SK-N-SH (cell line): ENCODE data around the gene DOCK4. TPM values are rescaled to one million over a fixed set of nuclear protein-coding genes. Genes with fewer than 3 reads are reported as not detected.

Source experiments
- CTCF ChIA-PET: fragments of 300-600, 350-600 bp; formaldehyde crosslinking; extraction: SDS; loops from one replicate; lab custom pipeline; 2021; lab: Yijun Ruan, JAX
- POLR2A ChIA-PET: fragments of 350-600 bp; sonication (Branson Sonifier 250); formaldehyde crosslinking; extraction: SDS; loops from one replicate; lab custom pipeline; 2020; ENCODE audit warnings: antibody characterized with exemption, inconsistent platforms; lab: Yijun Ruan, JAX
- DNase-seq: peaks from one replicate; pipeline ENCODE4 v3.0.0; 2012
- H2AFZ ChIP-seq: fragments of 200-600 bp; sonication (generic); 2 replicates; pipeline ENCODE4 v1.8.1; 2016; ENCODE audit warnings: antibody characterized with exemption, mild to moderate bottlenecking, low read depth
- H3F3A ChIP-seq: fragments of 200-600 bp; sonication (generic); replicated peaks from 2 replicates; pipeline ENCODE3; 2016; ENCODE audit warnings: antibody characterized with exemption, mild to moderate bottlenecking; ENCODE audit not compliant: insufficient read depth
- H3K27ac ChIP-seq, 2 experiments: fragments of 200-500 bp in 1 of 2; fragments of 200-600 bp in 1 of 2; sonication (Bioruptor generic) in 1 of 2; sonication (generic), shearing (Covaris generic) in 1 of 2; 2 replicates each; pipeline versions ENCODE4 v1.5.1 to v1.6.1; 2014 to 2016; ENCODE audit warnings: low read depth in 2 of 2, inconsistent platforms in 1 of 2, low read length in 1 of 2, mild to moderate bottlenecking in 1 of 2, mixed read lengths in 1 of 2
- H3K27me3 ChIP-seq: fragments of 200-600 bp; sonication (generic), shearing (Covaris generic); 2 replicates; pipeline ENCODE4 v1.6.1; 2016; ENCODE audit warnings: mixed run types; ENCODE audit not compliant: insufficient read depth
- H3K36me3 ChIP-seq, 2 experiments: fragments of 200-500 bp in 1 of 2; fragments of 200-600 bp in 1 of 2; sonication (Bioruptor generic) in 1 of 2; sonication (generic) in 1 of 2; replicated peaks in 1 of 2; 2 replicates each; pipeline versions ENCODE3 to v1.5.1; 2014 to 2016; ENCODE audit warnings: low read length in 1 of 2, mild to moderate bottlenecking in 1 of 2; ENCODE audit not compliant: insufficient read depth in 2 of 2, control insufficient read depth in 1 of 2
- H3K4me1 ChIP-seq, 2 experiments: fragments of 200-500 bp in 1 of 2; fragments of 200-600 bp in 1 of 2; sonication (Bioruptor generic) in 1 of 2; sonication (generic), shearing (Covaris generic) in 1 of 2; 2 replicates each; pipeline versions ENCODE4 v1.5.1 to v1.6.1; 2014 to 2016; ENCODE audit warnings: low read depth in 1 of 2, low read length in 1 of 2, mixed run types in 1 of 2; ENCODE audit not compliant: insufficient read depth in 2 of 2, control insufficient read depth in 1 of 2
- H3K4me2 ChIP-seq: fragments of 200-600 bp; sonication (generic), shearing (Covaris generic); 2 replicates; pipeline ENCODE4 v1.6.1; 2017; ENCODE audit warnings: mixed run types
- H3K4me3 ChIP-seq, 2 experiments: fragments of 200-500 bp in 1 of 2; fragments of 200-600 bp in 1 of 2; sonication (Bioruptor generic) in 1 of 2; sonication (generic), shearing (Covaris generic) in 1 of 2; 2 replicates each; pipeline versions ENCODE4 v1.5.1 to v1.8.1; 2014 to 2016; ENCODE audit warnings: low read depth in 2 of 2, inconsistent platforms in 1 of 2, low read length in 1 of 2, mild to moderate bottlenecking in 1 of 2, mixed read lengths in 1 of 2, moderate library complexity in 1 of 2
- H3K79me2 ChIP-seq: fragments of 200-600 bp; sonication (generic); 2 replicates; pipeline ENCODE4 v1.8.1; 2017; ENCODE audit warnings: mild to moderate bottlenecking; ENCODE audit not compliant: insufficient read depth
- H3K9ac ChIP-seq: fragments of 200-600 bp; sonication (generic); 2 replicates; pipeline ENCODE4 v1.6.1; 2017; ENCODE audit warnings: mixed run types
- H3K9me2 ChIP-seq: fragments of 200-600 bp; sonication (generic); 2 replicates; pipeline ENCODE4 v1.6.1; 2017; ENCODE audit warnings: mixed run types
- H3K9me3 ChIP-seq: fragments of 200-600 bp; sonication (generic); 2 replicates; pipeline ENCODE4 v1.6.1; 2017; ENCODE audit warnings: mixed run types, mild to moderate bottlenecking, moderate library complexity
- H4K20me1 ChIP-seq: fragments of 200-600 bp; sonication (generic); 2 replicates; pipeline ENCODE4 v1.6.1; 2017; ENCODE audit warnings: mild to moderate bottlenecking, mixed run types; ENCODE audit not compliant: insufficient read depth
- ELF1 ChIP-seq: IDR thresholded peaks from 2 replicates; pipeline ENCODE4 v1.4.0; 2012
- EP300 ChIP-seq, 2 experiments: IDR thresholded peaks; 2 replicates each; pipeline versions ENCODE4 v1.4.0 to v1.6.1; 2012; ENCODE audit warnings: borderline replicate concordance in 1 of 2, low read depth in 1 of 2, low read length in 1 of 2
- MEF2A ChIP-seq: IDR thresholded peaks from 2 replicates; pipeline ENCODE4 v1.4.0; 2012; ENCODE audit warnings: low read depth, borderline replicate concordance
- MXI1 ChIP-seq: IDR thresholded peaks from 2 replicates; pipeline ENCODE4 v1.6.1; 2012; ENCODE audit warnings: mild to moderate bottlenecking, low read depth, low read length, improper control_type of control experiment
- RXRA ChIP-seq: IDR thresholded peaks from 2 replicates; pipeline ENCODE4 v1.4.0; 2012; ENCODE audit warnings: low read depth, mild to moderate bottlenecking, borderline replicate concordance
- SIN3A ChIP-seq: IDR thresholded peaks from 2 replicates; pipeline ENCODE4 v1.6.1; 2012; ENCODE audit warnings: low read depth, mild to moderate bottlenecking, low read length, moderate library complexity, borderline replicate concordance
- TAF1 ChIP-seq: IDR thresholded peaks from 2 replicates; pipeline ENCODE4 v1.6.1; 2012; ENCODE audit warnings: low read depth, mild to moderate bottlenecking, low read length, moderate library complexity, borderline replicate concordance
- TCF12 ChIP-seq: IDR thresholded peaks from 2 replicates; pipeline ENCODE4 v1.4.0; 2012
- whole genome bisulfite sequencing: methylation state at CpG from one replicate; pipeline ENCODE4 v1.1.6; 2017; ENCODE audit warnings: low lambda C conversion rate; 5-methylcytosine and 5-hydroxymethylcytosine counted together
- polyA plus RNA-seq, 3 experiments: library from polyadenylated mRNA; depleted of rRNA; stranded (reverse); fragments of >200 nt; gene quantifications; 2 replicates each; pipeline ENCODE4 v1.2.3, GENCODE V29; 2012
- TF ChIP-seq, protein P1 (sequence below): IDR thresholded peaks from 2 replicates; pipeline ENCODE4 v1.4.0; 2012; ENCODE audit warnings: low read depth

DOCK4 gene
- polyA plus RNA-seq, 1 of the 3 experiments (the other 2 are of a cell fraction): 8.5 TPM

DNA sequence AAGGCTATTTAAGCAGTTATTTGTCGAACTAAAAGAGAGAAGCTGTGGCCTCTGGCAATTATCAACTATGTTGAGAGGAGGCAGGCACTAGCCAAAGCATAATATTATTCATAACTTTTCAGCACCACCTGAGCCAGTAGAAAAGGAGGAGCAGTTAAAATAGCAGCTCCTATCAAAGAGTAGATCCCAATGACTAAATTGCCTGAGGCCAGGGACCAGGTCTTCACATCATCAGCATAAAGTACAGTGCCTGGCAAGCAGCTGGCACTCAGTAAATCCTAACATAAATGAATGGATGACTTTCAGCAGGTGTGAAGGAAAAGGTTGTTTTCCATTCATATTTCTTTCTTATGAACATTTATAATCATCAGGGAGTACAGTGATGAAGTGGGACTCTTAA lies 334.9 kb downstream of the DOCK4 start (continued):
- TF ChIP-seq, protein P1, sequence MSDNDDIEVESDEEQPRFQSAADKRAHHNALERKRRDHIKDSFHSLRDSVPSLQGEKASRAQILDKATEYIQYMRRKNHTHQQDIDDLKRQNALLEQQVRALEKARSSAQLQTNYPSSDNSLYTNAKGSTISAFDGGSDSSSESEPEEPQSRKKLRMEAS: no peak
- no peak for TF ChIP-seq ELF1
- TF ChIP-seq RXRA: no peak
- no peak for TF ChIP-seq TCF12

DNA sequence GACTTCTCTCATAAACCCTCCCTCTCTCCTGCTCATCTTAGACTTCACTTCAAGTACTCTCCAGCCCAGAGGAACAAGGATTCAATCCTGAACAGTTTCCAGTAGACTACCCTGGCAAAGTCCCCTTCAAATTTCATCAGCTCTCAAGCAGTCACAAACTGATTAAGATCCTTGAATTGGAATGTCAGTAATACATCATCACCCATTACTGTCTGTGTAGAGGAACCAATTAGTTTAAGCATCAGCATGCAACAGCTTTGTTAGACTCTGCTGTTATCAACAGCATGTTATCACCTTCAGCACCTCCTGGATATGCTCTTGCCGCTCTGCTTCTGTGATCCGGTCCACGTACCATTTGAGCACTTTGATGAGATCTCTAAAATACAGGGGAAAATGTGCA lies 336.9 kb downstream of the DOCK4 start:
- no peak overlapping the region for H3K9ac ChIP-seq
- H4K20me1 ChIP-seq: no peaks in the 10 kb centered on the region
- no peaks in the 10 kb centered on the region for H3K9me2 ChIP-seq
- no peak overlapping the region for H3K4me3 ChIP-seq
- H3K27ac ChIP-seq: no peak overlapping the region
- ChIA-PET CTCF (interaction anchor here (1.2 to 11.2 kb wide), 4 partner anchors 9 to 106 kb away, joined by 3 to 120 read pairs (median 8); no protein-coding TSS in a partner anchor), POLR2A (no interaction called here)
- DNase-seq: no peak
- H3F3A ChIP-seq: no peaks in the 10 kb centered on the region
- TF ChIP-seq TAF1 (no peak), SIN3A (no peak), MEF2A (no peak), EP300 (IDR thresholded peaks at IDR 0.05; ENCODE audit: borderline replicate concordance in 1 of 2, low read depth in 1 of 2, low read length in 1 of 2) (no peak), MXI1 (no peak)
- TF ChIP-seq, protein P1: no peak
- no peaks in the 10 kb centered on the region for H3K27me3 ChIP-seq
- 94% methylated on average over 3 of the region's 3 CpGs for WGBS
- no peaks in the 10 kb centered on the region for H3K79me2 ChIP-seq
- no peaks in the 10 kb centered on the region for H3K9me3 ChIP-seq
- H2AFZ ChIP-seq: no peak overlapping the region
- no peak overlapping the region for H3K4me2 ChIP-seq
- H3K36me3 ChIP-seq: peaks cover 0 to 29% of the 10 kb centered on the region in 2 experiments
- H3K4me1 ChIP-seq: peaks cover 0 to 20% of the 10 kb centered on the region in 2 experiments; a peak in 2 of 4 replicates

DNA sequence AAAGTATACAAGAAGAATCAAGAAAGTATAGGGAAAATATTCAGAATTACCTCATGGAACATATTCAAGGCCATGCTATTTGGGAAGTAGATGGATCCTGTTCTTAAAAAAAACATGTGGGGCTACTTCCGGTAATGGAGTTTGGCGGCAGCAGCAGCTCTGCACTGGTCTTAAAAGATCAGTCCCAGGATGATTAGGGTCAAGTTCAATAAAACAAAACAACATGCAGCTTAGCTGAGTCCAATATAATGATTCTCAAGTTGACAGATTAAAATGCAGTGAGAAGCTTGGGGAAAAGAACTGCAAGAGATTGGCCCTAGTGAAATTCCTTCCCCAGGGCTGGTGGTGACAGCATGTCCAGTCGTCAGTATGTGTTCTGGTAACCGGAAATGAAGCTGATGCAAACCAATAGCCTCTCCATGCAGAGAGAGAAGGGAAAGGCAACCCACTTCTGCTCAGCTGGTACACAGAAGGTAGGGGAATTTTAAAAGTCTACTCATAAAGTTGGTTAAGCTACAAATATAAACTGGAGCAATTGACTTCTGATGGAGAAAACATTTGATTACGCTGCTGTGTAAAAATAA lies 338.8 kb downstream of the DOCK4 start:
- DNase-seq: no peak
- Histone ChIP-seq H3K4me1 (peaks cover 0 to 5% of the 10 kb centered on the region in 2 experiments; a peak in 2 of 4 replicates), H3K36me3 (peaks cover 0 to 34% of the 10 kb centered on the region in 2 experiments), H3K79me2 (no peaks in the 10 kb centered on the region), H3K27me3 (no peaks in the 10 kb centered on the region), H3K9me3 (no peaks in the 10 kb centered on the region), H3K9ac (no peak overlapping the region), H3F3A (no peaks in the 10 kb centered on the region), H3K4me3 (no peak overlapping the region), H3K27ac (no peak overlapping the region), H3K4me2 (no peak overlapping the region), H4K20me1 (no peaks in the 10 kb centered on the region), H2AFZ (no peak overlapping the region), H3K9me2 (no peaks in the 10 kb centered on the region)
- ChIA-PET POLR2A (no interaction called here), CTCF (interaction anchor here (0.7 to 11.2 kb wide), 5 partner anchors 9 to 126 kb away, joined by 3 to 120 read pairs (median 5); no protein-coding TSS in a partner anchor)
- 88% methylated on average over 5 of the region's 5 CpGs for WGBS
- TF ChIP-seq EP300 (IDR thresholded peaks at IDR 0.05; ENCODE audit: borderline replicate concordance in 1 of 2, low read depth in 1 of 2, low read length in 1 of 2) (peak in 1 of 2 experiments; percentile 12; a peak in 1 of 4 replicates), ELF1 (no peak)
